Jurkat, Clone E6-1 (cell line): ENCODE results near the gene CTNND2.

ENCODE experiments used
- DNase-seq: peaks from one replicate; pipeline ENCODE4 v3.0.0-alpha.2; 2011; ENCODE audit warnings: low read depth, low spot score
- H3K4me3 ChIP-seq: 2 replicates; pipeline ENCODE4 v1.5.1; 2011; ENCODE audit warnings: mild to moderate bottlenecking, low read length, control low read depth, moderate library complexity

The CTNND2 gene

DNA sequence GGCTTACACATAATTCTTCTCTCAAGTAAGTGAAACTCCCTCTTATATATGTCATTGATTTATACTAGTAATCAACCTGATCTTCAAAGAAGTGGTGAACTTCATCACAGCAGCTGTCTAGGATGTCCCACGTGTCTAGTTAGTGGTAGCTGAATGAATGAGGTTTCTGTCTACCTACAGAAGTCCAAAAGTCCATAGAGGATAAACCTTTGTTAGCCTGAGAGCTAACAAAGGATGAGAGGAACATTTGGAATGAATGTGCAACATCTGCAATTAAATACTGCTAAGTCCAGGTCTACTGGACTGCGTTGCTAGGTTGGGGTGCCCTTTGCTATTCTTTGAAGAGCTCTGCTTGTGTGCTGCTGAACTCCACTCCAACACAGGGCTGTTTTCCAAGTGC lies 929.4 kb downstream of the CTNND2 start:
- no peak overlapping the region for H3K4me3 ChIP-seq
- no peak for DNase-seq

DNA sequence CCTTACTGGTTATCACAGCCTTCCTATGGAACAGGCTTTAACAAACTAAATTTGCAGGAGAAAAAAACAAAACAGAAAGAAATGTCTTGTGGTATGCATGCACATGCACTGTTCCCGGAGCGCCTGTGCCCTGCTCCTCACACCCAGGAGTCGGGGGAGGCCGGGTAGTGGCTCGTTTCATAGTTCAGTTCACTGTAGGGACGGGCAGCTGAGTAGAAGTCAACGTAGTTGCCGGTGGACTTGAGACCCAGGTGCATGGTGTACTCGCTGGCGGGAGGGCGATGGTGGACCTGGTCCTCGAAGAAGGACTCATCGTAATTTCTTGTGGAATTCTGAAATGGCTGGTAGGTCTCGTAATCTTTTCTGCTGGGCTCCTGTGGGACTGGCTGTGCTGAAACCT lies 930.9 kb downstream of the CTNND2 start:
- no peak overlapping the region for H3K4me3 ChIP-seq
- DNase-seq: no peak

DNA sequence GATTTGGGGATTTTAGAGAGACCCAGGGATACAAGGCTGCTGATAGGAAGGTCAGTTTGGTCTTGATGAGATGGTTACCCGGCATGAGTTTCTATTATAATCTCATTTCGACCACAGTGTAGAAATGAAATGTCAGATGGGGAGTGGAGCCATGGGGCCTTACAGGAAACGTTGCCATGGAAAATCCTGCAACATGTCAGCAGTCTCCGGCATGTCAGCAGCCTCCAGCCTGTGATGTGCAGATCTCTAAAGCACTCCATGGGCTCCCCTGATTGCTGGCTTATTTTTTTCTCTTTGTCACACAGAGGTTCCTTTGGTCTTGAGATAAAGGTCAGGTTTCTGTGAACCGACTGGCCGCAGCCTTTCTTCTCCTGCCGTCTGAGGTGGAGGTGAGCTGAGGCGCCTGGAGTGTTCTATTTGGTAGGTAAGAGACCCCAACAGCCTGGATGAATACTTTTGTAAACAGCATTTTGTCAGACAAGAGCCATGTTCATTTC lies 934.5 kb downstream of the CTNND2 start:
- no peak overlapping the region for H3K4me3 ChIP-seq
- DNase-seq: no peak

- DNase-seq: no peak
- H3K4me3 ChIP-seq: no peak overlapping the region
Measured at GRCh38 chr5:10964806-10965205, 939.4 kb downstream of the CTNND2 start.

DNA sequence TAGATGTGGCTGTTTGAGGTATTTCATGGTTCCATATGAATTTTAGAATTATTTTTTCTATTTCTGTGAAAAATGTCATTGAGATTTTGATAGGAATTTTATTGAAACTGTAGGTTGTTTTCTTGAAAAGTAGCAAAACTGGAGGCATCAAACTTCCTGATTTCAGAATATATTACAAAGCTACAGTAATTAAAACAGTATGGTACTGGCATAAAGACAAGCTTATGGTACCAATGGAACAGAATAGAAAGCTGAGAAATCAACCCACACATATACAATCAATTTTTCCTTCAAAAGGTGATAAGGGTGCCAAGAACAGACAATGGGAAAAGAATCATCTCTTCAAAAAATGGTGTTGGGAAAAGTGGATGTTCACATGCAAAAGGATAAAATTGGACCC lies 945.5 kb downstream of the CTNND2 start:
- no peak for DNase-seq
- H3K4me3 ChIP-seq: no peak overlapping the region

- DNase-seq: no peak
- no peak overlapping the region for H3K4me3 ChIP-seq
Measured at GRCh38 chr5:10949856-10950630, 954.2 kb downstream of the CTNND2 start.

DNA sequence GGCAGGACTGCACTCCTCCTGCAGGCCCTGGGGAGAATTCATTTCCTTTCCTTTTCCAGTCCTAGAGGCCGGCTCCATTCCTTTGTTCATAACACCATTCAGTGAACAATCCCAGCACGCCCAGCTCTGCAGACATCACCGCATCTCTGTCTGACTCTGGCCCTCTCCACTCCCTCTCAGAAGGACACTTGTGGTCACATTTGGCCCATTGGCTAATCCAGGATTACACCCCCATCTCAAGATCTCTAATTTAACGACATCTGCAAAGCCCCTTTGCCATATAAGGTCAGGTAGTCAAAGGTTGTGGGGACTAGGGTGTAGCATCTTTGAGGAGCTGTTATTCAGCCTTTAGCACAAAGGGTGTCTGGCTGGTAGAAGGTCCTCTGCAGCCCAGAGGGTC lies 958.2 kb downstream of the CTNND2 start:
- DNase-seq: no peak
- no peak overlapping the region for H3K4me3 ChIP-seq

DNA sequence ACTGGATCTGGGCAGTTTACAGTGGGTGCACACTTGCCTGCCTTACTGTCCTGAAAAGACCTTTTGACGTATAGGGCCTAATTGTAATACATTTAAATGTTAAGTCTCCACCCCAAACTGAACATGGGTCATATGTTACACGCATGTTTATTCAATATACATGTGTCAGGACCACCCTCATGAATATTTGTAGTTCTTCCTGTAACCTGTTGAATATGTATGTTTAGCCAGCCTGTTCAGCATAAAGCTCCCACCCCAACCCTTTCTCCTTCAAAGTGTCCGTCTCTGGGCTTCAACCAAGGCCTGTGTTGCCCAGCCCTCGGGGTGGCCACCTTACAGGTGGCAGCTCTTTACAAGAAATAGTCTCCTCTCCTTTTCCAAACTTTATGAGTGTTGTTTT lies 962.3 kb downstream of the CTNND2 start:
- no peak overlapping the region for H3K4me3 ChIP-seq
- DNase-seq: no peak

DNA sequence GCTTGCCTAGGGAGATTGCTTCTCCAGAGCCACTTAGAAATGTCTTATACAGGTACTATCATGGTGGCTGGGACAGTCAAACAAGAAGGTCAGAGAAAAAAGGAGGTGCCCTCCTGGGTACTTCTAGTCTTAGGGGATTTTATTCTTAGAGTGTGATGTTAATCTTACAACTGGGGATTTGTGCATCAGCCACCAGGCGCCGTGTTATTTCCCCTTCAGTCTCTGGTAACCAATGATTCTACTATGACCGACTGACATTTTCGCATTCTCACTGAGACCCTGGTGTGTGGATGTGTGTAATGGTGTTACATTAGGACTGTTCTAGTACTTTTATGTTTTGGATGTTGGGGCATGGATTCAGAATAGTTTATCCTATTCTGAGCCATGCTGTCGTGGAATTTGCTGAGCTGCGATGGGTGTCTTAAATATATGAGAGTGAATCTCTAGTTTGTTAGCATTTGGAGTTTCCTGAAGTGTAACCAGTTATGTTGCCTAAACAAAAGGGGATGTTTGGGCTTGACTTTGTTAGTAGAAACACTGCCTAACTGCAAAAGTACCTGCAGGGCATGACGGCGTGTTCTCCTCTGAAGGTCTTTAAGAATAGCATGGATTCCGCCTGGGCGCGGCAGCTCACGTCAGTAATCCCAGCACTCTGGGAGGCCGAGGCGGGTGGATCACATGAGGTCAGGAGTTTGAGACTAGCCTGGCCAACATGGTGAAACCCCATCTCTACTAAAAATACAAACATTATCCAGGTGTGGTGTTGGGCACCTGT lies 968.0 kb downstream of the CTNND2 start:
- no peak overlapping the region for H3K4me3 ChIP-seq
- DNase-seq: no peak

DNA sequence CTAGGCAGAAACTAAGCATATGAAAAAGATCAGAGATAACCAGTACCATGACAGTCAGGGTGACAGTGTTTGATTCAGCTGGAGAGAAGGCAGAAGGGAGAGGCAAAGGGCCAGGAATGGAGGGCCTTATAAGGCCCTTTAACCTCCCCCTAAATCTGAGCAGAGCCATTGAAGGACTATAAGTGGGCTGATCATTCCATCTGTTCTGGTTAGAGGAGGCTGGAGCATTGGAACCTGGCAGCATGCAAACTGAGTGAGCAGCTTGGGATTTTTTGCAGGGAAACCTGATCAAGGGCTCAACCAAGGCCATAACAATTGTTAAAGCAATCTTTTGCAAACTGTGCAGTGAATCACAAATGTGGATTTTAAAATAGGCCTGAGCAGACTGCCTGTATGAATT lies 968.7 kb downstream of the CTNND2 start:
- DNase-seq: no peak
- no peak overlapping the region for H3K4me3 ChIP-seq

DNA sequence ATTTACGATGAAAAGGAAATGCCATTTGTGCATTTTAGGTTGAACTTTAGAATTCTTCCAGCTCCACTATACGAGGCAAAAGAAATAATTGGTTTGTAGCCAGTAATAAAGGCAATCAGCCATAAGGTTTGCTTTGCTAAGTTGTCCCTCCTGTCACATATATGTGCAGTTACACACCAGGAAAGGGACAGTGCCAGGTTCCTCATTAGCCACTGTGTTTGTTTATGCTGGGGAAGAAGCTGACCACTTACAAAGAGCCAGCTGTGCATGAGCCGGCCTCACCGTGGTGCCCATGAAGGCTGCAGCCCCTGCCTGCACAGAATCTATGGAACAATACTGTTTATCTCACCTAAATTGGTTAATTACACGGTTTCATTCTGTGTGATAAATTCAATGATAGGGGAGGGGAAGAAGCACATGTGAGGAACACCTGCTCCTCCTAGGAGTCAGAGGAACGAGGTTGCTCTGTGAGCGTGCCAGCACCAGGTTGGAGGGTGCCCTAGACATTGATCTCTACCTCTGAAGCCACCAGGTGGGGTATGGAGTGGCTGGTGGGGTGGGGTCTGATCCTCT lies 969.4 kb downstream of the CTNND2 start:
- DNase-seq: no peak
- H3K4me3 ChIP-seq: no peak overlapping the region

- H3K4me3 ChIP-seq: no peak overlapping the region
- no peak for DNase-seq
Measured at GRCh38 chr5:10933121-10933520, 971.1 kb downstream of the CTNND2 start.

DNA sequence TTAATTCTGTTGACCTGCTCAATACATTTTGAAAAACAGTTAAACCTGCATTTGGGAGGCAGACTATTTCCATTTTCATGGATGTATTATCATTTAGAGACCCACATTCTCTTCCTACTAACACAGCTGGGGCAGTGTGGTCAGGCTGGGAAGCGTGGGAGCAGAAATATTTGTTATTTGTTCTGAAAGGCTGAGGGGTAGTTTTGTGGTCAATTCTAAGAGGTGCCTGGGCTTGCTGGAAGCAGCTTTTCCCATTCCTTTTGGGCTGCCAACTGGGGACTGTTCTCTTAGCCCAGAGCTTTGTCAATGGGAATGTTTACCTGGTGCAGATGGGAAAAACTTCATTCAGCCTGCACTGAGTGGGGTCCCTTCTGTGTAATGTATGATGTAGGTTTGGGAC lies 971.8 kb downstream of the CTNND2 start:
- DNase-seq: no peak
- no peak overlapping the region for H3K4me3 ChIP-seq

- no peak for DNase-seq
- no peak overlapping the region for H3K4me3 ChIP-seq
Measured at GRCh38 chr5:10927608-10928007, 976.6 kb downstream of the CTNND2 start.

GRCh38 chr5:10923310-10923709 lies 980.9 kb downstream of the CTNND2 start:
- H3K4me3 ChIP-seq: no peak overlapping the region
- no peak for DNase-seq
